Hematopoietic multipotent progenitor cell treated with erythropoietin and hydrocortisone succinate and interleukin-3 and kit ligand, for 8 days (in vitro differentiated cells): Measurements from ENCODE around the gene PSAP.

Experiments used
- DNase-seq: peaks from one replicate; pipeline ENCODE4 v3.0.0-alpha.2; 2015

Gene PSAP

DNA sequence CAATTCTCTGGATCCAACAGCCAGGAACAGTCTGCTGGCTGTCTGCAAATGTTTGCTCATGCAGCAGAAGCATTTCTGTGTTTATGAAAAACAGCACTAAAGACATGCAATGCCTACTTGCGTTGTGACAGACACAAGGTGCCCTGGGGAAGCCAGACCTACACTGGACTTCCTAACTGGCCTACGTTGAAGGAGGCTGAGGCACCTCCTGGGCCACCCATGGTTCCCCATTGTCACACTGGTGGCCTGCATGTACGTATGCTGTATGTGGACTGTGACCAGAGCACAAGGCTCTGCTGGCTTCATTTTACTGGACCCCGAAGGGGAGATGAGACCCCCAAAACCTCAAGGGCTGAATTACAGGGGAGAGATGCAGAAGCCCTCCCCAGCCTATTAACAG lies 27.7 kb downstream of the PSAP start:
- no peak for DNase-seq

DNA sequence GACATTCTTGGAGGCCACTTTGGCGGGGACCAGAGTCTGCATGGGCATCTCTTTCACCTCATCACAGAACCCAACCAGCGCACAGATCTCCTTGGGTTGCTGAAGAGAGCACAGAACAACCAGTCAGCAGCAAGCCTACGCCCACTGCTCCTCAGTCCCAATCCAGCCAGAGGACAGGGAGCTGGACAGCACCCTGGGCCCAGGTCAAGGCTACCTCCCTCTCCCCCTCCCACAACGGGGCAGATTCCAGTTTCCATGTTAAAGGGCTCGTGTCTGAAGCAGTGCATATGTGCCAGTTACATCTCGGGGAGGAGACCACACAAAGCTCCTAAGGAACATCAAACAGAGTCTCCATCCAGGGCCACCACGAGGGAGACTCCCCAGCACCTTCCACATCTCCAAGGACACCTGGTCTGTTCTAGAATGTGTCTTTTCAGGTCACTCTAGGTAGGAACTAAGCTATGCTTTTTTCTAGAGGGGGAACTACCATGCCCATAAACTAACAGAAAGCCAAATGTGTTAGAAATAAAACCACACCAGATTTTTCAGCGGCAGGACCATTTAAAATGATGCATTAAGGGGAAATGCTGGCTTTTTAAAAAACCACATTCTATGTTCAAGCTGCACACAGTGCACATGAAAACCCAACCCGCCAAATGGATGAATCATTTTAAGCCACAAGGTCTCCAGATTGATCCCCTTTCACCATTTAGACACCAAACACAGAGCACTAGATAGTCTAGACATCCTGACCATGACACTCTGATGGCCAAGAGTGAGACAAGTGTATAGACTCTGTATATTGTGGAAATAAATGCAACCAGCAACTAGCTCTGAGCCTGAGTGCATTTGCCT lies 28.9 kb downstream of the PSAP start:
- DNase-seq: no peak

DNA sequence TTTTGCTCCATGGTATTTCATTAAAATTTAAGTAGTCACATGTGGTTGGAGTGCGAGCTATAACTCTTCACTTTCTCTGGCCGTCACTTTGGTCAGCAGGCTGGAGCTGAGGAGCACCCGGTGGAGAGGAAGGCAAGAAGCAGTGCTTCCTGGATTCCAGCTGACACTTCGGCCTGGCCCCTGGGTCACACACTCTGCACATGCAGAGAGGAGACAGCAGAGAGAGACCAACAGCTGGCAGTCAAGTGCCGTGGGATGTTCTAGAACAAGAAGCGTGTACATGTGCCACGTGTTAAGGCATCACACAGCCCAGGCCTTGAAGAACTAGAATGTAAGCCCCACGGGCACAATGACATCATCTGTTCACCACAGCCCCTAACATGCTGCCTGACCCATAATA lies 30.1 kb downstream of the PSAP start:
- DNase-seq: no peak

DNA sequence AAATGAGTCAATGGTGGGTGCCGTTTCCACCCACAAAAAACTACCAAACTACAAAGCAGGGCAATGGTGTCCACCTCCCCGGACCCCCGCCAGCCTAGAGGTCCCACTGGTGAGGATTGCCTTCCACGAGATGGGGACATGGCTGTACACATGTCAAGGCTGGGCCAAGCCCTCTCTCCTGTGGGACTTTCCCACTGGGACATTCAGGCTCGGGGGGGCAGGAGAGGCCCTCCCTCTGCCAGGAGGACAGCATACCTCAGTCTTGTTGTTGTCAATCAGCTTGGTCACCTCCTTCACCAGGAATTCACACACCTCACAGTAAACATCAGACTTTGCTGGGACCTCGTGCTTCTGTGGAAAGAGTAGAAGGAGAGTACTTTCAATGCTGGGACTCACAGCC lies 31.1 kb downstream of the PSAP start:
- no peak for DNase-seq

DNA sequence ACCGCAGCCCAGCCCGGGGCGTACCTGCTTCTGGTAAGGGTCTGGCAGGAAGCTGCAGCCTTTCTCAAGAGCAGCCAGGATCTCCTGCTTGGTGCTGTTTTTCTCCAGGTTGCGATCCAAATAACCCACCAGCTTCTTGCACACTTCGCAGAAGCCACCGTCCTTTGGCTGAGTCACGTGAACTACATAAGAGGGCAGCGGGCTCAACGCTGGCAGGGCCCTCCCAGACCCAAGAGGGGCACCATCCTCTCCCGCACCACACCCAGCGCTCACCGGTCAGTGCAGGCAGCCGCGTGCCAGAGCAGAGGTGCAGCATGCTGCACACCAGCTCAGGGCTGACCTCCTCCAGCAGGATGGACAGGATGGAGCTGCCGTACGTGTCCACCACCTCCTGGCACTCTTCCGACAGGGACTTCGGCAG lies 31.6 kb downstream of the PSAP start:
- no peak for DNase-seq

DNA sequence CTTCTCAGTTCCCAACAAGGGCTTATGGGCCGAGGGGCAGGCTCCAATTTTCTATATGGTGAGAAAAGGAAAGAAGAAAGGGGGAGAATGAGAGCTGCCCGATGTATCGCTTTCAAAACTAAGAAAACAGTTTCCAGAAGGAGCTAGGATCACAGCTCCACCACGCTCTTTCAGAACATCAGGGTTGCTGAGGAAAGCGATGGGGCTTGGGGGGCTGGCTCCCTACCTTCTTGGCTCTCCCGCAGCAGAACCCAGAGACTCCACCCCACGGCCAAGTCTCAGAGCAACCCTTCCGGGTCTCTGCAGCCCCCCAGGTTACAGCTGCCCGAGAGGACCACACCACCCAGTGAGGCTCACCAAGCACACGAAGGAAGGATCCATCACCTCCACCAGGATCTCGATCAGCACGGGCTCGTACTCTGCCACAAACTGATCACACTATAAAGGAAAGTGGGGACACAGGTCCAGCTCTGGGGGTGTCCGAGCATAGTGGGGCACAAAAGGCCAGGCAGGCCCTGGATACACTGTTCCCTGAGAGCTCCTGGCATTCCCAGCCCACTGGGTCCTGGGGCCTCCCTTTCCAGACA lies 32.3 kb downstream of the PSAP start:
- DNase-seq: no peak

DNA sequence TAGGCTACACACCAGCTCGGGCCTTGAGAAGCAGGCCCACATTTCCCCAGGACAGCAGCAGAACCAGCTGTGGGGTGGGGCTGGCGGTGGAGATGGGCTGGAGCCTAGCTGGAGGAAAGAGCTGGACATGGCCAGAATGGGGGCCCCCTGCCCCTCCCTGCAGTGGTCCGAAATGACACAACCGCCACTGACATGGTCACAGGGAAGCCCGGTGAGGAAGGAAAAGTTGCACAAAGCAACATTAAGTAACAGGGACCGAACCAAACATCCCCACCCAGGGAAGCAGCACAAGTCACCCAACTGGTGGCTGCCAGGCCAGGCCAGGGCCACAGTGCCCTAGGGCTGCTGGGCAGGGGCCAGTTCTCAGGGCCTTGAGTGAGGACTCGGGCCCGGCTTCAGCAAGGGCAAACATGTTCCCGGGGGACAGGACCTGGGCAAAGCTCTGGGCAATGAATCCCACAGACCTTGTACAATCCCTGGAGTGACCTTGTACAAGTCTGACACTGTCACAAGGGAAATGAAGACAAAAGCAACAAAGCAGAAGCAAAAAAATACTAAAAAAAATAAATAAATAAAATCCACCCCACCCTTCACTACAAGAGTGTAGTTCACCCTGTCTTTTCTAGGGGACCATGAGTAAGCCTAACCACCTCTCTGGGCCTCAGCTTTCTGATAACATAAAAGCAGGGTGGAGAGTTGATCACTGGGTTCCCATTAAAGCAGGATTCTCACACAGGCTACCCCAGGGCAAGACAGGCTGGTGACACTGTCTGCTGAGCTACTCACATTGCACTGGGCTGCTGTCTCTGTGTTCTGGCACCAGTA lies 33.0 kb downstream of the PSAP start:
- no peak for DNase-seq

DNA sequence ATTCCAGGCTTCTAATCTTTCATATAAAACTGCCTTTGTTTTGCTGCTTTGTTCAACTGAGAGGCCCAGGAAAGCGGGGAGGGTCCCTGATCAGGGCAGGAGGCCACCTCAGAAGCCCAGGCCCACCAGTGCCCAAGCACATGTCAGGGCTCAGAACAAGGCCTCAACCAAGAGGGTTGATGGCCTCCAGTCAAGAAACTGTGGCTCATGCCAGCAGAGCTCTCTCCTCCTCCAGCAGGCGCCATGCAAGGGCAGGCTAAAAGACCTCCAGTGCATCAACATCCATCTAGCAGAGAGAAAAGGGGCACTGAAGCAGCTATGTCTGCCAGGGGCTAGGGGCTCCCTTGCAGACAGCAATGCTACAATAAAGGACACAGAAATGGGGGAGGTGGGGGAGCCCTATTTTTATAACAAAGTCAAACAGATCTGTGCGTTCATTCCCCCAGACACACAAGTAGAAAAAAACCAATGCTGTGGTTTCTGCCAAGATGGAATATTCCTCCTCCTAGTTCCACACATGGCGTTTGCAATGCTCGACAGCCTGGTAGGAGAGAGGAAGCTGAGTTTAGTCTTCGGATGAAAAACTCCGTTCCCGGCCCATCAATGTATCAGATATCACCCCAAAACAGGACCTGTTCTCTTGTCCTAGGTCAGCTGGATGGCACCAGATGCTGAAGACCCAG lies 34.0 kb downstream of the PSAP start:
- DNase-seq: no peak

DNA sequence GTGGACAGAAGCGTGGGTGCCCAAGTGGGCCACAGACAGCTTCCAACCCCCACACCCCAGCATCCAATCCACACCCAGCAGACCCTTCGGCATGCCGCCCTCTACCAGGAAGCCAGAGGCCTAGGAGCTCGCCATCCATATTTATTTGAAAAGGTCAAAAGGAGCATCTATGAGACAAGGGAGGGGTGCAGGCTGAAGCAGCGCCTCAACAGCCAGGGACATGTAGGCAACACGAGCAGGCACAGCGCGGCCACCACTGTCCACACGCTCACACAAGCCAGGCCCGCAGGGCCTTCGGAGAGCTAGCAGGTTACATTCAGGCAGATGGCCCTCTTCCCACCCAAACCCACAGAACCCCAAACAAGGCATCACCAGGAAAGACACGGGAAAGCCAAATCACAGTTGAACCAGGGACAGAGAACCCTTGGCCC lies 34.6 kb downstream of the PSAP start:
- no peak for DNase-seq

DNA sequence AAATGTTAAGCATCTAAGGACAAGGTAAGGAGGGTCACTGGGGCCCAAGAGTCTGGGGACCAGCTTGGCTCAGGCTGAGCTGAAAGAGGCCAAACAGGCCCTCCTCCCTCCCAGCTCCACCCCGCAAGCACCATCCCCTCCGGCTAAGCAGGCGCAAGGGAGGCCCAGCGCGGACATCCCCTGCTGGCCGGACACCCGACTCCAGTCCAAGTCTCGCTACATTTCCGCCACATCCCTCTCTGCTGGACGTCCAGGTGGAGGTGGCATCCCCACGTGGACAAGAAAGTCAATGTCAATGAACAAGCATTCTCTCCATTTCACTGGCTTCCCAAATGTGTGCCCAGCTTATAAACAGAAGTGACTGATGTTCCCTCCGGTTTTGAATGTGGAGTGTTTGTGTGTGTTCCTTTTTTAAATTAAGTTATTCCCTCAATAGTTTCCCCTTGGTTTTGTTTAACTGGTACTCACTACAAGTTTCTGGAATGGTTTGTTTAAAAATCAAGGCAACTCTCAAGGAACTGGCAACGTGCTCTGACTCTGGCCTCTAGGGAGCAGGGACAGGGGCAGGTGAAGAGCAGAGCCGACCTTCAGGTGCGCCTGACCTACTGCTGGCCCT lies 35.4 kb downstream of the PSAP start:
- no peak for DNase-seq

DNA sequence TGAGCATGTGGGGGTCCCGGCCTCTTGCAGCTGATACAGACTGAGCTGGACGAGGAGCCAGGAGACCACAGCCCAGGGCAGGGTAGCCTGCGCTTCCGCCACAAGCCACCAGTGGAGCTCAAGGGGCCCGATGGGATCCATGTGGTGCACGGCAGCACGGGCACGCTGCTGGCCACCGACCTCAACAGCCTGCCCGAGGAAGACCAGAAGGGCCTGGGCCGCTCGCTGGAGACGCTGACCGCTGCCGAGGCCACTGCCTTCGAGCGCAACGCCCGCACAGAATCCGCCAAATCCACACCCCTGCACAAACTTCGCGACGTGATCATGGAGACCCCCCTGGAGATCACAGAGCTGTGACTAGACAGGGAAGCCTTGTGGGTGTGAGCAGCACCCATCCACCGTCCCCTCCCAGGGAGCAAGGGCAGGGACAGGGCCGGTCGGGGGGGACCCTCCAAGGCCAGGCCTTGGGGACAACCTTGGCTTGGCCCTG lies 36.1 kb downstream of the PSAP start:
- DNase-seq: no peak

DNA sequence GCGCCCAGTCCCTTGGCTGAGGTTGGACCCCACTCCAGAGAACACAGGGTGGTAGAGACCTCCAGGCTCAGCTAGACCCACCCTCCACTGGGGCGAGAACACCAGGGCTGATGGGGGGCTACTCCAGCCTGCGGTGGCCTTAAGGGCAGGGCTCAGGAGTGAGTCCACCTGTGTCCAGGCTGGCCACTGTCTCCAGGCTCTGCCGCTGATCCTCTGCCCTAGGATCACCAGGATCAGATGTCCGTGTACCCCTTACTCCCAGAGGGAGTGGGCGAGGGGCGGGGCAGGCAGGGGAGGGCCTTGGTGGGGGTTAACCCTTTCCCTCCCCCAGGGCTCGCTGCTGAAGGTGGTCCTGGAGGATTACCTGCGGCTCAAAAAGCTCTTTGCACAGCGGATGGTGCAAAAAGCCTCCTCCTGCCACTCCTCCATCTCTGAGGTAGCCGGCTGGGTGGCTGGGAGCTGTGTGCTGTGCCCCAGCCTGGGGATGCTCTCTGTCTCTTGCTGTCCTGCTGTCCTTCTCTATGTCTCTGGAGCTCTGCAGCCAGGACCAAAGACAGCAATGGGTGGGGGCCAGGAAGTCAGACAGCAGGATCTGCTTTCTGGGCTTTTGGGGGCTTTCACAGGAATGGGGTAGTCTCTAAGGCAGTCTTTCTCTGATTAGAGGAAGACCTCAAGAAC lies 38.0 kb downstream of the PSAP start:
- no peak for DNase-seq

DNA sequence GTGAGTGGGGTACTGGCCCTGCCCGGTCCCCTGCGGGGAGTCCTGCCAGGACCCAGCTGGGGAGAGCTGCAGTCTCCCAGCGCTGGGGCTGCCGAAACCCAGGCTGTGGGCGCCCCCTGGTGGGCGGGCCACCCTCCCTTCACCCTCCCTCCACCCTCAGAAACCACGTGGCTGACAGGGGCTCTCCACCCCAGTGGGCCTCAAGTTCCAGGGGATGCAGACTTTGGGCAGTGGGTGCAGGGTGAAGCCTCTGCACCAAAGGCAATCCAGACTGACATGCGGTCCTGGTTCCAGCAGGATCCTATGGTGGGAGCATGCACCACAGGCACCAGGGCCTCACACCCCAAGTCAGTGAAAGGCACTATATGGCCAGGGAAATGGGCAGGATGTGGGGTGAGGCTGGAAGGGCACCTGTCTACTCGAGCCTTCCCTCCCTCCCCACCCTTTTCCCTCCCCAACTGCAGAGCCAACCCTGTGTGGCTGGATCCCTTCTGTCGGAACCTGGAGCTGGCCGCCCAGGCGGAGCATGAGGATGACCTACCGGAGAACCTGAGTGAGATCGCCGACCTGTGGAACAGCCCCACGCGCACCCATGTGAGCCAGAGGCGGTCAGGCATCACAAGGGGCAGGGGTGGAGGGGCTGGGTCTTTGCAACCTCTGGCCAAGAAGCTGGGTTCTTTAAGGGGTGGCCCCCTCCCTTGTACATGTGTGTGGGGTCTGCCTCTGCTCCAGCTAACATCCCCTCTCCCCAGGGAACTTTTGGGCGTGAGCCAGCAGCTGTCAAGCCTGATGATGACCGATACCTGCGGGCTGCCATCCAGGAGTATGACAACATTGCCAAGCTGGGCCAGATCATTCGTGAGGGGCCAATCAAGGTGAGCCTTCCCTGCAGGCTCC lies 38.8 kb downstream of the PSAP start:
- peak; percentile 64 for DNase-seq

DNA sequence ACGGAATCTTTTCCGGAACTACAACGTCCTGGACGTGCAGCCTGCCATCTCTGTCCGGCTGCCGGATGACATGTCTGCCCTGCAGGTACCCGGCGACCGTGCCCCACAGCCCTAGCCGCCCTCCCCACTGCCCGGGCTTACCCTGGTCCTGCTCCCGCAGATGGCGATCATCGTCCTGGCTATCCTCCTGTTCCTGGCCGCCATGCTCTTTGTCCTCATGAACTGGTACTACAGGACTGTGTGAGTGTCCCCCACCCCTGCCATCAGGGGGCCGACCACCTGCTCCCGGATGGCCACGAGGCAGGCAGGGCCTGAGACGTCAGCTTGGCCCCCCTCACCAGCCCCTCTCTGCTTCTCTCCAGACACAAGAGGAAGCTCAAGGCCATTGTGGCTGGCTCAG lies 39.7 kb downstream of the PSAP start:
- DNase-seq: no peak

DNA sequence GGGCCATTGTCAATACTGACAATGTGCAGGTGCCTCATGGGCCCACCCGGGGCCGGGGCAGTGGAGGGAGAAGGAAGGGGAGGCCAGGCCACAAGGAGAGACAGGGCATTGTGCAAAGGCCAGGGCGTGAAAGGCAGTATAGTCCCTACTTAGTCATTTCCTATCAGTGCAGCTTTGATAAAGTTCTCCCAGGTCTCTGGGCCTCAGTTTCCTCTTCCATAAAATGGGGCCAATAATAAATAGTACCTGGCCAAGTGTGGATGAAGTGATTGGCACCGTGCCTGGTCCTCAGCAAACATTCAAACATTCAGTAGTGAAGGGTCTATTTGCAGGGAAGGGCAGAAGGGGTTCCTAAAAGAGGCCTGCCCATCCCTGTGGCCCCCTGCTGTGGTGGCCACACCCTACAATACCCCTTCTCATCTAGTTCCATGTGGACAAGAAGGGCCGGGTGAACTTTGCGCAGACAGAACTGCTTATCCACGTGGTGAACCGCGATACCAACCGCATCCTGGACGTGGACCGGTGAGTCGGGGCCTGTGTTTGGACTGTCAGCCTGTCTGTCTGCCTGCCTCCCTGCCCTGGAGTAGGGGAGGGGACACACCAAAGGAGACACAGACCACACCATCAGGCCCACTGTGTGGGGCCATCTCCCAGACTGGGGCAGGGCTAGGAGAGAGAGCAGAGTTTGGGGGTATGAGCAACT lies 40.9 kb downstream of the PSAP start:
- DNase-seq: peak; percentile 15

DNA sequence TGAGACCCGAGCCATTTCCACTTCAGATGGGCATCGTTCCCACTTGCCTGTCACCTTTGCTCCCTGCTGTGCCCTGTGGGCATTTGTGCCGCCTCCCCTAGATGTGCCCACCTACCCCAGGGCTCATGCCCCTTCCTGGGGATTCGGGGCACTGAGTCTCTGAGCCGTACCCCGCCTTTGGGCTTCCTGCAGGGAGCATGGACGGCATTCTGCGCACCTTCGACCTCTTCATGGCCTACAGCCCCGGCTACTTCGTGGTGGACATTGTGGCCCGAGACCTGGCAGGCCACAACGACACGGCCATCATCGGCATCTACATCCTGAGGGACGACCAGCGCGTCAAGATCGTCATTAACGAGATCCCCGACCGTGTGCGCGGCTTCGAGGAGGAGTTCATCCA lies 41.4 kb downstream of the PSAP start:
- DNase-seq: no peak

DNA sequence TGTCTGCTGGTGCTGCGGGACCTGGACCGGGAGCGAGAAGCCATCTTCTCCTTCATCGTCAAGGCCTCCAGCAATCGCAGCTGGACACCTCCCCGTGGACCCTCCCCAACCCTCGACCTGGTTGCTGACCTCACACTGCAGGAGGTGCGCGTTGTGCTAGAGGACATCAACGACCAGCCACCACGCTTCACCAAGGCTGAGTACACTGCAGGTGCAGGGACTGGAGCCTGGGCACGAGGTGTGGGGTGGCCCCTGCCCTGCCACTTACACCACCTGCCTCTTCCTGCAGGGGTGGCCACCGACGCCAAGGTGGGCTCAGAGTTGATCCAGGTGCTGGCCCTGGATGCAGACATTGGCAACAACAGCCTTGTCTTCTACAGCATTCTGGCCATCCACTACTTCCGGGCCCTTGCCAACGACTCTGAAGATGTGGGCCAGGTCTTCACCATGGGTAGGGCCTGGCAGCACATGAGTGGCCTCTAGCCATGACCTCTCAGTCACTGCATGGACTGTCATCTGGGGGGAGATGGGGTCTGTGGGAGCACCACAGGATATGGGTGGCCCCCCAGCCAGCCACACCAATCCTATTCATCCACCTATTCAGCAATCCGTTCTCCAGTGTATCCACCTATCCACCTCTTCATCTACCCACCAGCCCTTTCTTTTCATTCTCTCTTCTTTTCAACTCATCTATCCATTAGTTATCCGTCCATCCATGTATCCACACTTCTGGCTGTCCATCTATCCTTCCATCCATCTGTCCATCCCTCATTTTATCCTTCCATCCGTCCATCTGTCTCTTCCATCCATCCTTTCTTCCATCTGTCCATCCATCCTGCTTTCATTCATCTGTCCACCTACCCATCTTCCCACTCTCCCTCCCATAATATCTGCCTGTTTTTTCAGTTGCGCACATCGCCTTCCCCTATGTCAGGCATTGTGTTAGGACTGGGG lies 43.2 kb downstream of the PSAP start:
- DNase-seq: no peak

DNA sequence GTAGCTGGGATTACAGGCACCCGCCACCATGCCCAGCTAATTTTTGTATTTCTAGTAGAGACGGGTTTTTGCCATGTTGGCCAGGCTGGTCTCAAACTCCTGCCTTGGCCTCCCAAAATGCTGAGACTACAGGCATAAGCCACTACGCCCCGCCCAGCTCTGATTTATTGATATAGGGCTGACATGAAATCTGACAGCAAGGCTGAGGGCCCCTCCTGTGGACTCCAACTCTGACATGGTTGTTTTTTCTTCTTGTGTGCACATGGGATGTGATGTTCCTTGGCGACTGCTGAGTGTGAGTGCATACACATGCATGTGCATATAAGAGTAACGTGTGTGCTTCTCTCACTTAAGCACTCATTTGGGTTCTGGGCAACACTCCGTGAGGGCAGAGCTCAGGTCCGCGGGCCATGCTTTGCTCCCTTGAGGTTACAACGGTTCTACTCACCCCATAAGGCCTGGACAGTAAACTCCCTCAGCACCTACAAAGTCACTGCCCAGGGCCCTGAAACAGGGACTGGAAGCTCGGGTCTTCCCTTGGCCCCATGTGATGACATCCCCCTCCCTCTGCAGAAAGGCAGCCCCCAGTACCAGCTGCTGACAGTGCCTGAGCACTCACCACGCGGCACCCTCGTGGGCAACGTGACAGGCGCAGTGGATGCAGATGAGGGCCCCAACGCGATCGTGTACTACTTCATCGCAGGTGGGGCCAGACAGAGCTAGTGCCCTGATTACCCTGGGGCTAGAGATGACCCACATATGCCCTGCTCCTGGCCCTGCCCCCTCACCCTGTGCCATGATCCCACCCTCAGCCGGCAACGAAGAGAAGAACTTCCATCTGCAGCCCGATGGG lies 44.1 kb downstream of the PSAP start:
- no peak for DNase-seq
